DMS114 treated with DMSO at 0.1 percent for 48 hours (cell line): ENCODE measurements around the gene ABTB2.
"Not testable (repeated sequence)": the region's sequence is repeated elsewhere in the genome, so short reads cannot be mapped to it uniquely, and the experiment has no call there.

Experiments used
- DNase-seq: peaks from one replicate; lab custom pipeline; 2025; ENCODE audit not compliant: unreplicated experiment; lab: John Stamatoyannopoulos, UW

Gene ABTB2

DNA sequence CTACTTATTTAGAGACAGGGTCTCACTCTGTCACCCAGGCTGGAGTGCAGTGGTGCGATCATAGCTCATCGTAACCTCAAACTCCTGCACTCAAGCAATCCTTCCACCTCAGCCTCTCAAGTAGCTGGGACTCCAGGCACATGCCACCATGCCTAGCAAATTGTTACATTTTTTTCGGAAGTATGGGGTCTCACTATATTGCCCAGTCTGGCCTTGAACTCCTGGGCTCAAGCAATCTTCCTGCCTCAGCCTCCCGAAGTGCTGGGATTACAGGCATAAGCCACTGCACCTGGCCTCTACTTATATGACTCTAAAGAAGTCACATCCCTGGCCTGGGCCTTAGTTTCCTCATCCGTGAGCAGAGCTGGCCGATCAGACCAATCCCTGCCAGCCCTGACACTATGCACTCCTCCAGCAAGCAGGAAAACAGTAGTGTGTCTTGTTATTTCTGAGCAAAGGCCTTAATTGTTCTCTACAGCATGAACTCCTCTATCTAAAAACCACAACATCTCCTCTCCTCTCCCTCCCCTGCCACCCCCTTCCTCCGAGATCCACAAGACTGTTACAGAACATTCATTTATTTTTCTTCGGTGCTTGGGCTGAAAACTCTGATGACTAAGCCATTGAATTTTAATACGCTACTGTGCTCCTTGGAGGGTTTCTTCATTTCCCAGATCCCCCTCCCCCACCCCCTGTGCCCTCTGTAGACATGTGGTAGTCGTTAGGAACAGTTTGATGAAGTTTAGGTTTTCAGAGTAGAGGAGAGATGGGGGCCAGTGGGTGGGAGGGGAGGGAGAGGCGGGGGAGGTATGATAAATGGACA is 91.5 kb downstream of the ABTB2 start:
- no peak for DNase-seq

DNA sequence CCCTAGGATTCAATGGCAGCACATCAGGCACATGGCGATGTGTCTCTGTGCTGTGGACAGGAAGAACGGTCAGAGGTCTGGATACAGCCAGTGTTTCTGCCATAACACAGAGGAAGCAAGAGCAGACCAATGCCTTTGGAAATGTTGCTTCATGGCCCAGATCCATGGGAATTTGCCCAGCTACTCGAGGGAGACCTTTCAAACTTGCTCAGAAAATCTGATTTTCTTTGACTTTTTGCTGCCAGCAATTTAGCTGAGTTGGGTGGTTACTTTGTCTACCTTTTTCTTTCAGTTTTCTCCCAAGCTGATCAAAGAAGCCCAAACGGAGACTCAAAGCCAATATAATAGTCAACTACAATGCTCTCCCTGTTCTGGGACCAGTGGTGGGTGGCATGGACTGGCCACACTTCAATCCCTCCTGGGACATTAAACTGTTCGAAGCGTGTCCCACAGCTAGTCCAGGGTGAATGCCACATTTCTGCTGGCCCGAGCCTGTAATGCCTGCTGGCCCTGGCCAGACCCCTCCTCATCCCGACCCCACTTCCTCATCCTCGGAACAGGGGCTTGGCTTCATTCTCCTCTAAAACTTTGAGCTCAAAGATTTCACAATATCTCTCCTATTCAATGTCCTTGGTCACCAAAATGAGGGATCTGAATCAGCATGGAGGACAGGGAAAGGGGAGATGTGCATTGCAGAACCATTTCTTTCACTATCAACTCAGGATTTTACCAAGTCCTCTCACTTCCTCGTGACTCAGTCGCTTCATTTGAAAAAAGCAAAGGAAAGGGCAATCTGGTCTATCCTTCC is 93.3 kb downstream of the ABTB2 start:
- DNase-seq: no peak

DNA sequence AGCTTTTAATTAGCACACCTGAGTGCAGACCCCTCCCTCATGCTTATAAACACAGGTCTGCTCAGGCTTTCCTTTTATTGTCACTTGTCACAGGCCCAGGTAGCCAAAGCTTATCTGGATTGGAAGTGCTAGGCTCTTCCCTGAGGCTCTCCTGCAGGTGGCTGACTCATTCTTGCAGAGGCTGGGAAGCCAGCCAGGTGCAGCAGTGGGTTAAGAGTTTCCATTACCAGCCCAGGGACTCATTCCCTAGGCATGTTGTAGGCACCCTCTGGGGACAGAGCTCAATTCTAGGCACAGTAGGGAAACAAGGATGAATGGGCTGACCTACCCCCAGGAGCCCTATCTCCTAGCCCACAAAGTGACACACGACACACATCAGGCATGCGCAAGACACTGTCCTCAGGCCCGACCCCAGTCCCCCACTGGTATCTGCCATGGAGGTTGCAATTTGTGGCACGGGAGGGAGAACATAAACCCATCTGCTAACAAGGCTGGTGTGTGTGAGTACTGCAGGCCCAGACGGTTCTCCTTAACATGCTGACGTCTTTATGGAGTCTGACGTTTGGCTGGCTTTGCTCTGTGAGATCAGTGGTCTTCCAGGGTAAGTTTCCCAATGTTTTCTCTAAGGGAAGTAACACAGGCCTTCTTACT is 94.2 kb downstream of the ABTB2 start:
- DNase-seq: no peak

DNA sequence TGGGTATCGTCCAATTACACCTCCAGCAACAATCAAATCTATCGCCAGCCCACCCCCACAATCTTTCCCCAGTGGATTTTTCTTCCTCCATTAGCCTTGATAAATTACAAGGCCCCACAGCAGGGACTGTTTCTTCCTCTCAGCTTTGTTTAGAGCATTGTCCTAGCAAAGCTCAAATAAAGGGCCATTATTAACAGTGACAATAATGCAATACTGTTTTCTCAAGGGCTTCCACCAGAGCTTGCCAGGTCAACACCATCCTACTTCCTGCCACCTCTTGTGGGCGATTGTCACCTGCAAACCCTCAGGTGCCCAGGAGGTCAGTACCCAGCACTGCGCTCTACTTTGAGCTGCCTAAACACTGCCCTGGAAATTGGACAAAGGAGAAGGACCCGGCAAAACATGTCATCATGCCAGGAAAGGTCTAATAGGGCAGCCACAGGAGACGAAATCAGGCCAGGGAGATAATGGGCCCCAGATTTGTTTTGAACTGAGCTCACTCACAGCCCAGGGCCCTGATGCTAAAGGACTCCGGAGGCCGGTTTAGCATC is 95.2 kb downstream of the ABTB2 start:
- DNase-seq: no peak

DNA sequence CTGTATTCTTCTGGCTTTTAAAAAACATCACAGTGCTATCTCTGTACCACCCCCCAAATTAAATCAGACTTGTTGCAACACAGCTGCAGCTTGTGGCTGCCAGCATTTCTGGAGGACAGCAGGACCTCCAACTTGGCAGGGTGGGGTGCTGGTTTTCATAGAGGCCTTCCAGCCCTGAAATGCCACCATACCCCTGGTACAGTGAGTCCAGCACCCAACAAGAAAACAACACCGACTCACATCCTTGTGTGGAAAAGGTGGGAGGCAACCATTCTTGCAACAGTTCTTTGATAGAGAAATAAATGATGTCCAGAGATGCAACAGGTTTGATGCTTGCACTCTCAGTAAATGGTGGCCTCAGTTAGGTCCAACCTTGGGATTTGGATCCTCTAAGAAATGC is 96.0 kb downstream of the ABTB2 start:
- DNase-seq: no peak

DNA sequence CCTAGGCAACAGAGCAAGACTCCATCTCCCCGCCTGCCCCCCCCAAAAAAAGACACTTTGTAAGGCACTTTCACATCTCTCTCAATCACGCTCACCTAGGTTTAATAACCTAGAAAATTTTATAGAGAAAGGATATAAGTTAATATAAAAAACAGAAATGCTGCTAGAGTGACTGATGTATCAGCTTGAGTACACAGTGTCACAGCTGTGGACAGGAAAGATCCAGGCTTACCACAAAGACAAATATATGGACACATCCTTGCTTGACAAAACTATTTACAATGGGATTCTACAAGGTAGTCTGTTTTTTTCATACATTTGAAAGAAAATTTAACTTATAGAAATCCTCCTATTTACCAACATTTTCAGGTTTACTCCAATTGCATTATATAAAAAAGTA is 96.7 kb downstream of the ABTB2 start:
- DNase-seq: no peak

DNA sequence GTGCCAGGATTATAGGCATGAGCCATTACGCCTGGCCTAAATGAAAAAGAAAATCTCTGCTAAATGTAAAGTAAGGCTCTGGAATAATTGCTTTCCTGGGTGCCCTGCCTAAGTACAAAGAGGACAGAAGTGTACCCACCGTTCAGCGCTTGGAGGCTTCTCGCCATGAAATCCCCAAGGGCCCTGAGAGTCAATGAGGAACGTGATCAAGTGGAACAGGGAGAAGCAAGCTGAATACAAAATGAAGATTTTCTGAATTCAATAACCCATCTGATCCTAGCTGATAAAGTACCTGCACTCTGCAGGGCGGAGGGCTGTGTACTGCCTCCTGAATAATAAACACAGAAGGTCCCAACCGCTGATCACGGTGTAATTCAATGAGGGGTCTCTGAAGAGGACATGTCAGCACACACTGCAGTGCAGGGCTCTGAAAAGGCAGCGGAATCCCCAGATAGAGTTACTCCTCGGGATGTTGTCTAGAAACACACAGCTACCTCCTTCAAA is 97.7 kb downstream of the ABTB2 start:
- DNase-seq: no peak

DNA sequence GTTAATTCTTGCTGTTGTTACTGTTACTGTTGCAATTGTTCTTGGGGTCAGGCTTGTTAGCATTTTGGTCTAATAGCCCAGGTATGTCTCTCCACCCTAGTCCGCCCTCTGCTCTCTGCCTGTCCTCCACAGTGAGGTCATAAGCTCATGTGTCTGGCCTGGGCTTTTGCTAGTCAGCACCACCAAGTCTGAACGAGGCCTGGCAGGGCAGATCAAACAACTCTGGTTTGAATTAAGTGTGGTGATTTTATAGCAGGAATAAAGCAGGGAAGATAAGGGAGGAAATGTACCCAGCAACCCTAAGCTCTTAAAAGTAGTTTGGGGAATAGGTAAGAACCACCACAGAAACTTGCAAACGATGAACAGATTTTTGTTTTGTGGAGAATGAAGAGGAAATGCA is 98.7 kb downstream of the ABTB2 start:
- DNase-seq: no peak

DNA sequence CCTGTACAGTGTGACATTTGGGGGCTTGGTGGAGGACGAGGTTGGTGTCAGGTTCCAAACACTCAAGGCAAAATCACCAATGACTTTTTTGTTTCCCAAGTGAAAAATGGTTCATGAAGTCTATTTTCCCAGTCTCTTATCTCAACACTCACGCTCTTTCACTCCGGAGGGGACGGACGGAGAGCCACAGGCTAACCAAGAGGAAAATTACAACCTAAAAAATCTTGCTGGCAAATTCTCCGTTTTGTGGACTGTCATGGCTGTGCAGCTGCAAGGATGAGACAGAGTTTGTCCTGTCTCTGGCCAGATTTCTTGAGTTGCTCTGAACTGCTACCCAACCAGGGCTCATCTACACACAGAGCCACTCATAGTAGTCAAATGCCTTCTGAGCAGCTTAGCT is 101.2 kb downstream of the ABTB2 start:
- DNase-seq: no peak

DNA sequence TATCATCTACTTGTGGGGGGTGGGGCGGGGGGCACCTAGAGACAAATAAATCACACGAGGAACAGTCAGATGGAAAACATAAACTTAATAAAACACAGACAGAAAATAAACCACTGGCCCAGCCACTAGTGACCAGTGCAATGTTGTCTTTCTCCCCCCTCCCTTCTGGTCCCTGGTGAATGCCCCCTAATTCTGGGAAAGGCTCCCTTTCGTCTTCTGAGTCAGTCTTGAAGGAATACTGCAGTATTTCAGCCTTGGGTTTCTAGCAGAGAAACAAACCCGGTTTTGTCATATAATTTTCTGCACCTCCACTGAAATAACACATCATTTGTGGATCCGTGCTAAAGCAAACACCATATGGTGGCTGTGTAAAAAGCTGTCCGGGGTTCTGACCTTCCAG is 101.7 kb downstream of the ABTB2 start:
- DNase-seq: no peak

DNA sequence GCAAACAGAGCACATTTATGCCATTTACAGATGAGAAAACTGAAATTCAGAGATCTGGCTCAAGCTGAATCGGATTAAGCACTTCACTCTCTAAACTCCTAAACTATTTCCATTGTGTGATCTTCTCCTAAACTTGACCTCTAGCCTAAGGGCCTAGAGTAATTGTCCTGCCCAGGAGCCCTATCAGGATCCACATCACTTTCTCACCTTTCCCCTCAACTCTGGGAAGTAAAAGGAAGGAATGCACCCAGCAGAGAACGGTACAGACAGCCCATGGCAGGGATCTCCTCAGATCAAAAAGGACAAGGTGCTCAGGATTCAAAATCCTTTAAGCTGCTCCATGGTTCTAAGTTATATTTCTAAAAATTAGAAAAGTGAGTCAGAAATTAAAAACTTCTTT is 102.7 kb downstream of the ABTB2 start:
- DNase-seq: no peak

DNA sequence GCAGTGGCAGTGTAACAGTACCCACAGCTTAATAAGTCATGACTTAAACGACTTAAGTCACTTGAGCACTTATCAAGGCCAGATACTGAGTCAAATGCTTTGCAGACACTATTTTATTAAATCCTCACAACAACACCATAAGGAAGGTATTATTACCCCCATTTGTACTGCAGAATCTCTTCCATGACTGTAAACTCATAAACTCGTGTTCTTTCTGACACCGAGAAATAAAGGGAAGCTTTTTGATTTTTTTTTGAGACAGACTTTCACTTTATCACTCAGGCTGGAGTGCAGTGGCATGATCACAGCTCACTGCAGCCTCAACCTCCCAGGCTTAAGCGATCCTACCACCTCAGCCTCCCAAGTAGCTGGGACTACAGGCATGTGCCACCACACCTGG is 103.8 kb downstream of the ABTB2 start:
- DNase-seq: no peak

DNA sequence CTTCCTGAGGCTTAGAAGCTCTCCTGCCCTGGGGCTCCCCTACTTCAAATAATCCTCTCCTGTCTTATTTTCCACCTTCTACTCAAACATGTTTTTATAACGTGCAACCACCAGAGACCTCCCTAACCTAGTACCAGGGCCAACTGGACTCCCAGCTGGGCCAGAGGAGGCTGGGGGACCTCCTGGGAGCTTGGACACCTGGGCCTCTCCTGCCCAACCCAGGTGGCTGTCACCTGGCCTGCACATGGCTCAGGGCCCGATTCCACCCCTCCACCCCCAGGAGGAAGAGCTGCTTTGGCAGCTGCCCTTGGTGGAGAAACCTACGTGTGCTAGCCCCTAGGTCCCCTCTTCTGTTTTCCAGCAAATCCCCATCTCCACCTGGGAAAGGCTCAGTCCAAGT is 105.2 kb downstream of the ABTB2 start:
- DNase-seq: no peak

DNA sequence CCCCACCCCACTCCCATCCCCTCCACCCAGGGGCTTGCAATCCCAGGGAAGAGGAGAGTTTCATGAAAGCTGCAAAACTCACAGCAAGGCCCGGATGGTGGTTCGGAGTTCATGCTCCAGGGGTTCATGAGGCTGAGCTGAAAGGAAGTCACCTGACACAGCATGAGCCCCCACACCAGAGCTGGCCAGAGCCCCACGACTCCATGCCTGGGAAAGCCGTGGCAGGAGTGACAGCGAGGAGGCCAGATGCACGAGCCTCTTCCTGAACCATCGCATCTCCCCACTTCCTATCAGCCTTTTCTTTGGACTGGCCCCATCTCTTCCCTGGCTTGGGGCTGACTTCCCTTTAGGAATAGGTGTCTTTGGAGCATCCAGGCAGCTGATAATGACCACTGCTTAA is 105.8 kb downstream of the ABTB2 start:
- no peak for DNase-seq

DNA sequence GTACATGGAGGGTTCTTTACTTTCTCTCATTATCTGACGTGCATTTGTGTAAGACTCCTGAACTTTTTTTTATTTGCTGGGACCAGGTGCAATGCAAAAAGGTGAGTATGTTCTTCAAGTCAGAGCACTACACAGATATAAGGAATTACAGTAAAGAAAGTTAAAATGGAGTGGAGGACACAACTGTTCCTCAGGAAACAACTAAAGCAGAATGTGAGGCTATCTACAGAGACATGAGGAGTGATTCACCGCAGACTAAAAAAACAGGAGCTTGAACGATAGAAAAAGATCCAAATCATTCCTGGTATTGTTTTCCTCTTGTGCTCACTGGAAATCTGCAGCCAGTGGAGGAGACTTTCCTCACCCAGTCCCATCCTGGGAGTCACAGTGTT is 106.2 kb downstream of the ABTB2 start:
- no peak for DNase-seq

DNA sequence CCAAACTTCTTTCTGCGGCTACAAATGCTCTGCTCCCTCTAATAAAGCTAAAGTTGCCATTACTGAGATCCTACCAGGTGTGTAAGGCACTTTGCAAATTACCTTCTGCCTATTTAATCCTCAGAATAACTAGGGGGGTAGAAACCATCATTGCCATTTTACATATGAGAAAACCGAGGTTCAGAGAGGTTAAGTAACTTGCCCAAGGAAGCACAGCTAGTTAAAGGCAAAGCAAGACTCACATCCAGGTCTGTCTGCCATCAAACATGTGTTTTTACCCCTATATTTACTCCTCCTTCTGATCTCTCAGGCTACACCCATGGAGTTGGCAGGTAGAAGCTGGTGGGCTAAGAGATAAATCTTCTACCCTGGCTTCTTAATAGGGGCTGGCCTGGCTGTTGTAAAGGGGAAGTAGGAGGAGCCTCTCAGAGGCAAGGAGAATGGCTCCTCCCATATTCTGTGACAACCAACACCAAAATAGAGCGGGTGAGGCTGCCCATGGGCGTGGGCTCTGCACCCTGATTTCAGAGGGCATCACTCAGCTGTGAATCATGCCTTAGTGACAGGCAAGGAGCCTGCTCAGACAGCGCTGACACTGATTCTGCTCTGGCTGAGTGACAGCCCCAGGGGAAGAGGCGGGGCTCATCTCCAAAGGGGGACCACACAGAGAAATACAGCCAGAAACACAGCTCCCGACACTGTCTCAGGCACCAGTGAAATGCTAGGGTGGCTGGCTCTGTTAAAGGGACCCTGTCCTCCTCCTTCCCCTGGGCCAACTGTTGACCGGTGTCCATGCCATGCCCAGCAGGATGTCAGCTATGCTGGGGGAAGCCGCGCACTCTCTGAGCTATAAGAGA is 106.8 kb downstream of the ABTB2 start:
- no peak for DNase-seq

DNA sequence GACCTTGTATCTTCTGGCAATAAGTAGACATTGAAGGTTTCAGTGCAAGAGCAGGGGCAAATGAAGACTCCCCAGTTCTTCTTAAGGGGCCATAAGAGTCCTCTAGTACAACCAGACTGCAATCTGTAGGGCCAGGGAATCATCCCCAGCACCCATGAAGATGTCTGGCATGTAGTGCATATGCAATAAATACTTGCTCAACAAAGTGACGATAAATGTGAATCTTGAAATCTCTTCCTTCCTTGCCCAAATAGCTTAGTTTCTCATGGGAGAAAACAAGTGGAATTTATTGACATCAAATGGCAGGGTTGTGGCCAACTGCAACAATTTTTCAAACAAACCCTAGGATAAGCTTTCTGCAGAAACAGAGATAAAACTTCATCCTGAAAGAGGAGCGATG is 107.6 kb downstream of the ABTB2 start:
- DNase-seq: no peak

DNA sequence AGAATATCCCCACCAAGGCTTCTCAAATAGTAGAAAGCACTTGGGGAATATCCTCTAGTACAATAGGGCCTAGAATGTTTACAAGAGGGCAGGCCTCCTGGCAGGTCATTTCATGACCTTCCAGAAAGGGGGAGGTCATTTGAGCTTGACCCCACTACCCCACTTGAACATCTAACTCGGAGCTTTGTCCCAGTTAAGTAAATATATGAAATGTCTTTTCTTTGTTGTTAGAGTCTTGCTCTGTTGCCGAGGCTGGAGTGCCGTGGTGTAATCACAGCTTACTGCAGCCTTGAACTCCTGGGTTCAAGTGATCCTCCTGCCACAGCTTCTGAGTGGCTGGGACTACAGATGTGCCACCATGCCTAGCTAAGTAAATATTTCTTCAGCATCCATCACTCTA is 108.4 kb downstream of the ABTB2 start:
- no peak for DNase-seq

DNA sequence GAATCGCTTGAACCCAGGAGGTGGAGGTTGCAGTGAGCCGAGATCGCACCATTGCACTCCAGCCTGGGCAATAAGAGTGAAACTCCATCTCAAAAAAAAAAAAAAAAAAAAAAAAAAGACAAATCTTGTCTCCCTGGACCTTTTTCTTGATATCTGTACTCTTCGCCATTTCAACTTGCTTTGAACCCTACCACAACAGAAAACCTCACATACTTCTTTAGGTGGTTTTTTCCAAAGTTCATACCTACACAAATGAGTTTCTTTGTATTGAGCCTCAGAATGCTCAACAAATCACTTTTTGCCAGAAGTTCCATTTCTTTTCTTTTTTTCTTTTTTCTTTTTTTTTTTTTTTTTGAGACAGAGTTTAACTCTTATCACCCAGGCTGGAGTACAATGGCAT is 111.3 kb downstream of the ABTB2 start:
- not testable (repeated sequence) for DNase-seq

DNA sequence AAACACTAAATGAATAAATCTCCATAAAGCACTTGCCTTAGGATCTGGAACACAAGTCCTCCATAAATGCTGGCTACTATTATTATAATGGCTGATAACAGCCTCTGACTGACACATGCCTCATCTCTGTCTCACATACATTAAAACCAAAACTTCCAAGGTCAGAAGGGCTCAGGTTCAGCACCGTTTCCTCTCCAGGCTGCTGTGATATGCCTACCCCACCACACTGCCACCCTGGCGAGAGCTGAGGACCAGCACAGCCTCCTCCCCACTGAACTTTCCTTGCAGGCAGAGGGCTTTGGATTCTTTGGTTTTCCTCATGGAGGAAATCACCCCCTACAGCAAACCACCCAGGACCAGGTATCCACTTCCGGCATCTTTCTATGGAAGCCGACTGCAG is 112.8 kb downstream of the ABTB2 start:
- DNase-seq: no peak
